PC-3 (cell line): Measurements from ENCODE around the gene MUSTN1. TPM values are rescaled to one million over a fixed set of nuclear protein-coding genes. Genes with fewer than 3 reads are reported as not detected.

ENCODE experiments used
- ATAC-seq: fragments of 200-7000 bp; cut with Tn5 transposase; 2 replicates; pipeline ENCODE4 v1.9.1; 2020; ENCODE audit warnings: mild to moderate bottlenecking, moderate library complexity
- BruUV-seq: library from RNA; stranded (reverse); fragments of 400-500 nt; replicated peaks from 2 replicates; lab custom pipeline; 2021; lab: Mats Ljungman, UMichigan
- CTCF ChIA-PET: fragments of 300-600 bp; sonication (Branson Sonifier 250); formaldehyde crosslinking; loops from one replicate; lab custom pipeline; 2022; ENCODE audit warnings: antibody characterized with exemption; lab: Charles Lee
- POLR2A ChIA-PET: fragments of 300-600 bp; sonication (Branson Sonifier 250); formaldehyde crosslinking; loops from one replicate; lab custom pipeline; 2022; ENCODE audit warnings: antibody characterized with exemption; ENCODE audit not compliant: unreplicated experiment; lab: Charles Lee
- DNase-seq: peaks from one replicate; pipeline ENCODE4 v3.0.0-alpha.2; 2015
- H2AFZ ChIP-seq: fragments of 300-600 bp; sonication (generic); 2 replicates; pipeline ENCODE4 v1.6.0; 2016; ENCODE audit warnings: antibody characterized with exemption, low read length
- H3F3A ChIP-seq: fragments of 300-600 bp; sonication (generic); one replicate; pipeline ENCODE4 v1.6.0; 2017; ENCODE audit warnings: antibody characterized with exemption, low read length, control low read depth, mild to moderate bottlenecking; ENCODE audit not compliant: unreplicated experiment
- H3K27ac ChIP-seq: fragments of 300-600 bp; sonication (generic); 2 replicates; pipeline ENCODE4 v1.5.1; 2016; ENCODE audit warnings: mild to moderate bottlenecking, low read length
- H3K27me3 ChIP-seq: fragments of 300-600 bp; sonication (generic); 2 replicates; pipeline ENCODE4 v1.6.1; 2016; ENCODE audit warnings: low read length, mixed read lengths
- H3K36me3 ChIP-seq: fragments of 300-600 bp; sonication (generic); 2 replicates; pipeline ENCODE4 v1.6.1; 2016; ENCODE audit warnings: low read depth, mixed run types, low read length, mixed read lengths
- H3K4me1 ChIP-seq: fragments of 300-600 bp; sonication (generic); 2 replicates; pipeline ENCODE4 v1.5.1; 2016; ENCODE audit warnings: low read length; ENCODE audit not compliant: insufficient read depth
- H3K4me2 ChIP-seq: fragments of 300-600 bp; sonication (generic); 2 replicates; pipeline ENCODE4 v1.6.0; 2016; ENCODE audit warnings: low read length
- H3K4me3 ChIP-seq: fragments of 300-600 bp; sonication (generic); 2 replicates; pipeline ENCODE4 v1.5.1; 2016; ENCODE audit warnings: mild to moderate bottlenecking, low read length, mixed read lengths
- H3K79me2 ChIP-seq: fragments of 300-600 bp; sonication (generic); 2 replicates; pipeline ENCODE4 v1.6.1; 2017; ENCODE audit warnings: low read length, mixed read lengths
- H3K9ac ChIP-seq: fragments of 300-600 bp; sonication (generic); 2 replicates; pipeline ENCODE4 v1.6.0; 2016; ENCODE audit warnings: mild to moderate bottlenecking, low read length
- H3K9me2 ChIP-seq: fragments of 300-600 bp; sonication (generic); replicated peaks from 2 replicates; pipeline ENCODE4 v1.6.1; 2016; ENCODE audit warnings: mixed run types, low read length, mixed read lengths
- H3K9me3 ChIP-seq: fragments of 300-600 bp; sonication (generic); 2 replicates; pipeline ENCODE4 v1.6.1; 2016; ENCODE audit warnings: low read length, mixed read lengths
- H4K20me1 ChIP-seq: fragments of 300-600 bp; sonication (generic); 2 replicates; pipeline ENCODE4 v1.6.1; 2016; ENCODE audit warnings: low read length, mixed read lengths
- EZH2 ChIP-seq: fragments of 300-600 bp; sonication (generic); IDR thresholded peaks from one replicate; pipeline ENCODE4 v1.6.1; 2017; ENCODE audit warnings: antibody characterized with exemption, mild to moderate bottlenecking, low read length; ENCODE audit not compliant: unreplicated experiment
- EZH2phosphoT487 ChIP-seq: fragments of 300-600 bp; sonication (generic); IDR thresholded peaks from 2 replicates; pipeline ENCODE4 v1.6.1; 2018; ENCODE audit warnings: mild to moderate bottlenecking, antibody characterized with exemption, low read length, borderline replicate concordance
- intact Hi-C: fragments of 100-400 bp; cut with micrococcal nuclease; formaldehyde crosslinking; loops from 2 replicates; pipeline ENCODE4 v1.9.0; 2023
- total RNA-seq: library from RNA; depleted of rRNA; stranded (reverse); fragments of >200 nt; gene quantifications from 2 replicates; pipeline ENCODE4 v1.2.3, GENCODE V29; 2014
- TF ChIP-seq, protein P1 (sequence below): fragments of 300-600 bp; sonication (generic); conservative IDR thresholded peaks from 2 replicates; pipeline ENCODE4 v1.5.1; 2017; ENCODE audit warnings: antibody characterized with exemption, low read depth, mild to moderate bottlenecking, low read length

Gene MUSTN1
- total RNA-seq, 1 experiment from 2014 or later = 0.66 TPM

DNA sequence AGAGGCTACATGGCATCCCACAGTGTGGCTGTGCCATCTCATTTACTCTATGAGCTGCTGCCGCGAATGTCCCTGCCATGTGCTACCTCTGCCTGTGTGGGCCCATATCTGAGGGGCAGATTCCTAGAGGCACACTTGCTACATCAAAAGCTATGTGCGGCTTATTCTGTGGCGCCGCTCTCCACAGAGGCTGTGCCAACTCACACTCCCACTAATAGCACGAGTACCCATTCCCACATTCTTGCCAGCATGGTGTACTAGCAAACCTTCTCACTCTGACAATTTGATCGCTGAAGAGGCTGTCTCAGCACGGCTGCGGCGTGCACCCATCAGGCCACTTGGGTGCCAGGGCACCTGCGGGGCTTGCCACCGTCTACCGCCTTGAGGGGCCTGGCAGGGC, 31.2 kb upstream of the MUSTN1 start:
- no peak overlapping the region for H3K4me2 ChIP-seq
- H3K4me3 ChIP-seq = no peak overlapping the region
- H4K20me1 ChIP-seq = no peaks in the 10 kb centered on the region
- H3K9me3 ChIP-seq = no peaks in the 10 kb centered on the region
- H3K4me1 ChIP-seq = no peaks in the 10 kb centered on the region
- ChIA-PET CTCF (no interaction called here), POLR2A (no interaction called here)
- H2AFZ ChIP-seq = no peak overlapping the region
- no peaks in the 10 kb centered on the region for H3F3A ChIP-seq
- BruUV-seq = no TSS peak
- no peaks in the 10 kb centered on the region for H3K36me3 ChIP-seq
- H3K79me2 ChIP-seq = no peaks in the 10 kb centered on the region
- DNase-seq (no peak), ATAC-seq (no peak)
- no peak overlapping the region for H3K9ac ChIP-seq
- TF ChIP-seq EZH2 (no peak), EZH2phosphoT487 (no peak)
- TF ChIP-seq, protein P1, sequence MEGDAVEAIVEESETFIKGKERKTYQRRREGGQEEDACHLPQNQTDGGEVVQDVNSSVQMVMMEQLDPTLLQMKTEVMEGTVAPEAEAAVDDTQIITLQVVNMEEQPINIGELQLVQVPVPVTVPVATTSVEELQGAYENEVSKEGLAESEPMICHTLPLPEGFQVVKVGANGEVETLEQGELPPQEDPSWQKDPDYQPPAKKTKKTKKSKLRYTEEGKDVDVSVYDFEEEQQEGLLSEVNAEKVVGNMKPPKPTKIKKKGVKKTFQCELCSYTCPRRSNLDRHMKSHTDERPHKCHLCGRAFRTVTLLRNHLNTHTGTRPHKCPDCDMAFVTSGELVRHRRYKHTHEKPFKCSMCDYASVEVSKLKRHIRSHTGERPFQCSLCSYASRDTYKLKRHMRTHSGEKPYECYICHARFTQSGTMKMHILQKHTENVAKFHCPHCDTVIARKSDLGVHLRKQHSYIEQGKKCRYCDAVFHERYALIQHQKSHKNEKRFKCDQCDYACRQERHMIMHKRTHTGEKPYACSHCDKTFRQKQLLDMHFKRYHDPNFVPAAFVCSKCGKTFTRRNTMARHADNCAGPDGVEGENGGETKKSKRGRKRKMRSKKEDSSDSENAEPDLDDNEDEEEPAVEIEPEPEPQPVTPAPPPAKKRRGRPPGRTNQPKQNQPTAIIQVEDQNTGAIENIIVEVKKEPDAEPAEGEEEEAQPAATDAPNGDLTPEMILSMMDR = no peak
- H3K27ac ChIP-seq = no peak overlapping the region
- H3K27me3 ChIP-seq = no peaks in the 10 kb centered on the region
- intact Hi-C loops = no loop called here
- H3K9me2 ChIP-seq = no peaks in the 10 kb centered on the region

DNA sequence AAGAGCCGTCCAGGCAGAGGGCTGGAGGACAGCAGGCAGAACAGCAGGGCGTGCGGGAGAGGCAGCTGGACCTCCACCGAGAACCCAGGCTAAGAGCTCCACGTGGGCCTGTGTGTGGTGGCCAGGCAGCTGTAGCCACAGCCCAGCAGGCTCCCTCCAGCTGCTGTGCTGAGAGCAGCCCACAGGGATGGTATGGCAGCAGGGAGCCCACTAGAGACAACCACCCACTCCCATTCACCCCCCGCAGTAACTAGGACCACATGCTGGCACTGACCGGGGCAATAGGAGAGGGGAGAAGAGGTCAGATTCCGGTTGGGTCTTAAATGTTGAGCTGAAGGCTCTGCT, 25.6 kb upstream of the MUSTN1 start:
- CTCF ChIA-PET = no interaction called here
- H3K4me2 ChIP-seq = no peak overlapping the region
- no peaks in the 10 kb centered on the region for H3K4me1 ChIP-seq
- POLR2A ChIA-PET = no interaction called here
- no peak overlapping the region for H2AFZ ChIP-seq
- no peaks in the 10 kb centered on the region for H3K27me3 ChIP-seq
- H3K9me2 ChIP-seq = no peaks in the 10 kb centered on the region
- no TSS peak for BruUV-seq
- no peak for TF ChIP-seq EZH2phosphoT487
- TF ChIP-seq EZH2 = no peak
- TF ChIP-seq, protein P1 = no peak
- H3K27ac ChIP-seq = no peak overlapping the region
- ATAC-seq (no peak), DNase-seq (no peak)
- no peak overlapping the region for H3K9ac ChIP-seq
- H3K9me3 ChIP-seq = no peaks in the 10 kb centered on the region
- no peaks in the 10 kb centered on the region for H3K36me3 ChIP-seq
- H3F3A ChIP-seq = no peaks in the 10 kb centered on the region
- no peak overlapping the region for H3K4me3 ChIP-seq
- no peaks in the 10 kb centered on the region for H4K20me1 ChIP-seq
- H3K79me2 ChIP-seq = no peaks in the 10 kb centered on the region
- intact Hi-C loops = no loop called here

DNA sequence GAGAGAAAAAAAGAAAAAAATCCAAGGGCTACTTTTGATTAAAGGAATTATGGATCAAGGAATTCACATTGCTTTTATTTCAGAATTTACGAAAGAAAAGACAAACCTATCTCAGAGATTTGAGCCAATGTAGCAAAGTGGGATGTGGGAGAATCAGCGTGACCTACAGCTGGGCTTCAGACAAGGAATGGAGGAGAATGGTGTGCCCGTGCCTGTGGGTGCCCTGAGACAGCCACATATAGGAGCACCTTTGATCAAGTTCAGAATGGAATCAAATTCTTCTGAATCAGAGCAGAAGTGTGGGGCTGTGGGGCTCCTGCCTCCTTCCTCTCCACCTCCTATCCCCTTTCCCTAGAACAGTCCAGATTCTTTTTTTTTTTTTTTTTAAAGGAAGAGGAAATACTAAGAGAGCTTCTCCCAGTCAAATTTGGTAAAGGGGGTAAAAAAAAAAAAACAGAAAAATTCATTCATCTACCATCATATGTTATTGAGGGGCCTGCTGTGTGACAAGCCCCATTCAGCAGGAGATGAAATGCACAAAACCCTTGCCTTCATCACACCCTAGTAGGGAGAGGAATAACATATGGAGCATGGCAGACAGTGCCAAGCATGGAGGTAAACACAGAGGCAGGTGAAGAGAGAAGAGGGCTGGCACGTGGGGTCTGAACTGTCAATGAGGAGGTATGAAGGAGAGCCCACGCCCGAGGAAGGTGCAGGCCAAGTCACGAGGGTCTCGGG, 25.0 kb upstream of the MUSTN1 start:
- CTCF ChIA-PET = no interaction called here
- no peak overlapping the region for H2AFZ ChIP-seq
- no peaks in the 10 kb centered on the region for H3F3A ChIP-seq
- H3K9me3 ChIP-seq = no peaks in the 10 kb centered on the region
- no peak overlapping the region for H3K9ac ChIP-seq
- no peak for DNase-seq
- H3K9me2 ChIP-seq = no peaks in the 10 kb centered on the region
- H3K4me3 ChIP-seq = no peak overlapping the region
- no peaks in the 10 kb centered on the region for H4K20me1 ChIP-seq
- H3K36me3 ChIP-seq = no peaks in the 10 kb centered on the region
- POLR2A ChIA-PET = no interaction called here
- H3K4me2 ChIP-seq = no peak overlapping the region
- no peaks in the 10 kb centered on the region for H3K4me1 ChIP-seq
- H3K27me3 ChIP-seq = no peaks in the 10 kb centered on the region
- H3K79me2 ChIP-seq = no peaks in the 10 kb centered on the region
- no peak overlapping the region for H3K27ac ChIP-seq
- no TSS peak for BruUV-seq
- TF ChIP-seq, protein P1 = no peak
- TF ChIP-seq EZH2phosphoT487 (no peak), EZH2 (no peak)
- intact Hi-C loops = no loop called here
- ATAC-seq = no peak
